Measurements from ENCODE around the gene C9orf50. TPM values are rescaled to one million over a fixed set of nuclear protein-coding genes. Genes with fewer than 3 reads are reported as not detected.

C9orf50 gene
- polyA plus RNA-seq, 2 of the 4 experiments (the other 2 are of a cell fraction), result 0.05 to 0.10 TPM

DNA sequence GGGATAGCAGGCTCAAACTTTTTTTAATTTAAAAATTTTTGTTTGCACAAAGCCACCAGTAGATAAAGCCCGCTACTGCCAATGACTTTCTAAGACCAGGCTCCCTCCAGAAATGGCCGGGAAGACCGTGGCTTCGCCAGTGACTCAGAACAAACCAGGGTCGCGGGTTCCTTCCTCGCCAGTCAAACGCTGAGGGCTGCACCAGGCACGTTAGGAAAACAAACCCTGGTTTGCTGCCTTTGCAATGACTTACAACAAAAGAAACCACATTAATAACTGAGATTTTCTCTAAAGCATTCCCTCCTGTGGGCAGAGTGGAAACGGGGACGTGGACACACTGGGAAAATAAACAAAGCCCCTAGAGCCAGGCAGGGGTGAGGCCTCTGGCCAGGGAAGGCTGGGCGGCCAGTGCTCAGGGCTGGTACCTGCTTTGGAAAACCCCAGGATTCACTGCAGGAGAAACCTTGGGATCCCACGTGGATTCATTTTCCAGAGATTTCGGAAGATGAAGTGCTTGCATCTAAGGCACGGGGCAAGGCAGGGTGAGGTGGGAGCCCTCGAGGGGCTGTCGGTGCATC is 48.3 kb upstream of the C9orf50 start:
- TF ChIP-seq, protein P1, sequence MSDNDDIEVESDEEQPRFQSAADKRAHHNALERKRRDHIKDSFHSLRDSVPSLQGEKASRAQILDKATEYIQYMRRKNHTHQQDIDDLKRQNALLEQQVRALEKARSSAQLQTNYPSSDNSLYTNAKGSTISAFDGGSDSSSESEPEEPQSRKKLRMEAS (IDR thresholded peaks at IDR 0.05), result no peak
- no peak for TF ChIP-seq EP300 (IDR thresholded peaks at IDR 0.05)
- no peak for TF ChIP-seq POLR2AphosphoS2 (conservative IDR thresholded peaks at IDR 0.05; ENCODE audit: low read length)
- H3K27ac ChIP-seq, result no peak overlapping the region
- DNase-seq (ENCODE audit: low read depth in 1 of 2, low spot score in 1 of 2) (peak in 1 of 2 experiments; percentile 36), ATAC-seq (peak in 1 of 2 experiments; percentile 28; a peak in 1 of 6 replicates), FAIRE-seq (no peak)
- H3K4me1 ChIP-seq, result peaks cover 18% of the 10 kb centered on the region; the same call in 1 of the 3 replicates
- 81% methylated on average over 17 of the region's 17 CpGs for WGBS (ENCODE audit: missing lambda C conversion rate)
- CTCF ChIA-PET, result interaction anchor here (0.6 to 1.9 kb wide), 2 partner anchors 13 to 116 kb away, joined by 4 to 5 read pairs; no protein-coding TSS in a partner anchor
- no peak overlapping the region for H3K4me3 ChIP-seq
- no peaks in the 10 kb centered on the region for H3K9me3 ChIP-seq
- POLR2A ChIA-PET, result no interaction called here
- no peak overlapping the region for H3K4me2 ChIP-seq

DNA sequence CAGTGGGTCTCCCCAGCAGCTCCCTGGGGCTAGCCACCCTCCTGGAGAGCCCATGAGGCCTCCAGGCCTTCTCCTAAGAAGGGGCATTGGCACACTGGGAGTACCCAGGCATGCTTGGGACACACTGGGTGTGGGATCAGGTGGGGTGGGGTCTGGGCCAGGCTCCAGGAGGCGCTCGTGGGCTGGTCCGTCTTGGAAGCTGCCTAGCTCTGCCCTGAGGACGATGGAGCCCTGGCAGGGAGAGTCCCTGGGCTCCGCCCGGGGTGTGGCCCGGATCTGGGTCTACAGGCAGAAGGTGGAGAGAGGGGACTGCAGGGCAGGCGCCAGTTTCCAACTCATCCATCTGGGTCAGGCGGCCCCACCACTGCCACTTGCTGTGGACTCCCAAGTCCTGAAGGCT is 46.9 kb upstream of the C9orf50 start:
- Histone ChIP-seq H3K27ac (no peak overlapping the region), H3K4me1 (peaks cover 18% of the 10 kb centered on the region; the same call in 1 of the 3 replicates), H3K4me3 (no peak overlapping the region), H3K9me3 (no peaks in the 10 kb centered on the region), H3K4me2 (no peak overlapping the region)
- CTCF ChIA-PET, result interaction anchor here (1.5 to 1.9 kb wide), 3 partner anchors 11 to 52 kb away, joined by 3 to 4 read pairs (median 3); no protein-coding TSS in a partner anchor
- ATAC-seq (peak in 1 of 2 experiments; percentile 29; a peak in 3 of 6 replicates), FAIRE-seq (no peak), DNase-seq (ENCODE audit: low read depth in 1 of 2, low spot score in 1 of 2) (no peak)
- TF ChIP-seq TP53 (CRISPR knock-in tag; IDR thresholded peaks at IDR 0.05) (no peak), EP300 (IDR thresholded peaks at IDR 0.05) (no peak)
- POLR2A ChIA-PET, result no interaction called here
- WGBS (ENCODE audit: missing lambda C conversion rate), result 71% methylated on average over 4 of the region's 9 CpGs

DNA sequence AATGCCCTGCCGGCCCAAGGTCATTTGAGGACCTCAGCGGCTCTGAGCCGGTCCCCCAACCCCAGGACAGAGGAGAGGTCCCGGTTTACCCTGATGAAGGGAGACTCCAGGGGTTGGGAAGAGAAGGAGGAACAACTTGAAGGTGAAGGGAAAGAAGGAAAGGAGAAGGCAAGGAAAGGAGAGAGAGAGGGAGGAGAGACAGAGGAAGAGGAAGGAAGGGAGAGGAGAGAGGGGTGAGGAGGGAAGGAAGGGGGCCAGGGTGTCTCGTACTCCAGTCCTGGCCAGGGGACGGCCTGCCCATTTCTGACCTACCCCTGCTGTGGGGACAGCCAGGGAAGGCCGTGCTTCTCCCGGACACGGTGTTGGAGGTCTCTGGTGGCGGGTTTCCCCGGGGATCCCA is 46.5 kb upstream of the C9orf50 start:
- no peak for FAIRE-seq
- H3K4me2 ChIP-seq, result no peak overlapping the region
- no peak for ATAC-seq
- ChIA-PET CTCF (interaction anchor here (1.1 to 1.9 kb wide), 5 partner anchors 10 to 54 kb away, joined by 3 to 6 read pairs (median 3); no protein-coding TSS in a partner anchor), POLR2A (no interaction called here)
- TF ChIP-seq JUNB (IDR thresholded peaks at IDR 0.05) (no peak), FOXS1 (CRISPR knock-in tag; IDR thresholded peaks at IDR 0.05) (no peak), RNF2 (IDR thresholded peaks at IDR 0.05; ENCODE audit: borderline replicate concordance, low read depth) (no peak), MAFK (IDR thresholded peaks at IDR 0.05; ENCODE audit: partially characterized antibody) (no peak), EP300 (IDR thresholded peaks at IDR 0.05) (no peak), ZSCAN20 (CRISPR knock-in tag; IDR thresholded peaks at IDR 0.05) (no peak), KDM5A (IDR thresholded peaks at IDR 0.05) (no peak)
- TF ChIP-seq, protein P2, sequence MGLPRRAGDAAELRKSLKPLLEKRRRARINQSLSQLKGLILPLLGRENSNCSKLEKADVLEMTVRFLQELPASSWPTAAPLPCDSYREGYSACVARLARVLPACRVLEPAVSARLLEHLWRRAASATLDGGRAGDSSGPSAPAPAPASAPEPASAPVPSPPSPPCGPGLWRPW (IDR thresholded peaks at IDR 0.05), result no peak
- TF ChIP-seq, protein P3, sequence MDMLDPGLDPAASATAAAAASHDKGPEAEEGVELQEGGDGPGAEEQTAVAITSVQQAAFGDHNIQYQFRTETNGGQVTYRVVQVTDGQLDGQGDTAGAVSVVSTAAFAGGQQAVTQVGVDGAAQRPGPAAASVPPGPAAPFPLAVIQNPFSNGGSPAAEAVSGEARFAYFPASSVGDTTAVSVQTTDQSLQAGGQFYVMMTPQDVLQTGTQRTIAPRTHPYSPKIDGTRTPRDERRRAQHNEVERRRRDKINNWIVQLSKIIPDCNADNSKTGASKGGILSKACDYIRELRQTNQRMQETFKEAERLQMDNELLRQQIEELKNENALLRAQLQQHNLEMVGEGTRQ (IDR thresholded peaks at IDR 0.05), result no peak
- TF ChIP-seq, protein P4, sequence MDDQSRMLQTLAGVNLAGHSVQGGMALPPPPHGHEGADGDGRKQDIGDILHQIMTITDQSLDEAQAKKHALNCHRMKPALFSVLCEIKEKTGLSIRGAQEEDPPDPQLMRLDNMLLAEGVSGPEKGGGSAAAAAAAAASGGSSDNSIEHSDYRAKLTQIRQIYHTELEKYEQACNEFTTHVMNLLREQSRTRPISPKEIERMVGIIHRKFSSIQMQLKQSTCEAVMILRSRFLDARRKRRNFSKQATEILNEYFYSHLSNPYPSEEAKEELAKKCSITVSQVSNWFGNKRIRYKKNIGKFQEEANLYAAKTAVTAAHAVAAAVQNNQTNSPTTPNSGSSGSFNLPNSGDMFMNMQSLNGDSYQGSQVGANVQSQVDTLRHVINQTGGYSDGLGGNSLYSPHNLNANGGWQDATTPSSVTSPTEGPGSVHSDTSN (IDR thresholded peaks at IDR 0.05), result no peak
- no peaks in the 10 kb centered on the region for H3K9me3 ChIP-seq
- WGBS (ENCODE audit: missing lambda C conversion rate), result 96% methylated on average over 11 of the region's 11 CpGs
- no peak for DNase-seq (ENCODE audit: low read depth in 1 of 2, low spot score in 1 of 2)
- no peak overlapping the region for H3K4me3 ChIP-seq
- H3K27ac ChIP-seq, result no peak overlapping the region
- H3K4me1 ChIP-seq, result peaks cover 18% of the 10 kb centered on the region; the same call in 1 of the 3 replicates

DNA sequence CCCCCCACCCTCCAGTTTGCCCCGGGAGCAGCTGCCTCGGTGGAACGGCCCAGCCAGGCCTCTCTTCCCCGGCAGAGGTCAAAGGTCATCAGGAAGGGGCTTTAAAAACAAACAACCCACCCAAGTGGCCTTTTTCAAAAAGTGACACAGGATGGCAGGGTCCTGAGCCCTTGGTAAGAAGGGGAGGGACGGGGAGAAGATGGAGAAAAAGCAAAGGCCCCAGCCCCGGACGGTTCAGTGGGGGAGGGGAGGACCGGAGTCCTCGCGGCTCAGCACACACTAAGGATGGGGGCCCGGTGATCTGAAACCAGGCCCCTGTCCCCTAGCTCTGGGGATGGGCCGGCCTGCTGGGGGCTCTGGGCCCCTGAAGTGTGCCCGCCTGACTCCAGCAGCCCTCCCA is 45.7 kb upstream of the C9orf50 start:
- Histone ChIP-seq H3K9me3 (no peaks in the 10 kb centered on the region), H3K4me3 (peak overlapping the region; percentile 77; the same call in 2 of the 3 replicates), H3K27ac (peak overlapping the region in 1 of 2 experiments; percentile 86; a peak in 2 of 6 replicates), H3K4me2 (peak overlapping the region; percentile 86), H3K4me1 (peaks cover 18% of the 10 kb centered on the region; the same call in 1 of the 3 replicates)
- FAIRE-seq (no peak), DNase-seq (ENCODE audit: low read depth in 1 of 2, low spot score in 1 of 2) (no peak), ATAC-seq (no peak)
- ChIA-PET CTCF (interaction anchor here (0.7 to 1.6 kb wide), 6 partner anchors 11 to 92 kb away, joined by 3 to 6 read pairs (median 3); no protein-coding TSS in a partner anchor), POLR2A (interaction anchor here (0.7 kb wide), 1 partner anchor 1246 kb away, joined by 3 read pairs; no protein-coding TSS in a partner anchor)
- 79% methylated on average over 8 of the region's 13 CpGs for WGBS (ENCODE audit: missing lambda C conversion rate)
- TF ChIP-seq RAD21 (conservative IDR thresholded peaks at IDR 0.05 in 1 of 2, IDR thresholded peaks at IDR 0.05 in 1 of 2) (no peak), HOXB5 (CRISPR knock-in tag; IDR thresholded peaks at IDR 0.05) (no peak), NFE2L2 (conservative IDR thresholded peaks at IDR 0.05; ENCODE audit: low read length) (no peak), RCOR1 (IDR thresholded peaks at IDR 0.05; ENCODE audit: low read depth, low read length) (no peak), ZNF302 (CRISPR knock-in tag; IDR thresholded peaks at IDR 0.05) (no peak), CHD2 (IDR thresholded peaks at IDR 0.05; ENCODE audit: low read length, partially characterized antibody) (no peak), MAZ (IDR thresholded peaks at IDR 0.05; ENCODE audit: borderline replicate concordance, low read depth, low read length) (no peak), SMC3 (IDR thresholded peaks at IDR 0.05) (no peak), MAFK (IDR thresholded peaks at IDR 0.05; ENCODE audit: partially characterized antibody) (no peak), RARB (CRISPR knock-in tag; IDR thresholded peaks at IDR 0.05) (no peak), ZSCAN20 (CRISPR knock-in tag; IDR thresholded peaks at IDR 0.05) (no peak)
- TF ChIP-seq, protein P5, sequence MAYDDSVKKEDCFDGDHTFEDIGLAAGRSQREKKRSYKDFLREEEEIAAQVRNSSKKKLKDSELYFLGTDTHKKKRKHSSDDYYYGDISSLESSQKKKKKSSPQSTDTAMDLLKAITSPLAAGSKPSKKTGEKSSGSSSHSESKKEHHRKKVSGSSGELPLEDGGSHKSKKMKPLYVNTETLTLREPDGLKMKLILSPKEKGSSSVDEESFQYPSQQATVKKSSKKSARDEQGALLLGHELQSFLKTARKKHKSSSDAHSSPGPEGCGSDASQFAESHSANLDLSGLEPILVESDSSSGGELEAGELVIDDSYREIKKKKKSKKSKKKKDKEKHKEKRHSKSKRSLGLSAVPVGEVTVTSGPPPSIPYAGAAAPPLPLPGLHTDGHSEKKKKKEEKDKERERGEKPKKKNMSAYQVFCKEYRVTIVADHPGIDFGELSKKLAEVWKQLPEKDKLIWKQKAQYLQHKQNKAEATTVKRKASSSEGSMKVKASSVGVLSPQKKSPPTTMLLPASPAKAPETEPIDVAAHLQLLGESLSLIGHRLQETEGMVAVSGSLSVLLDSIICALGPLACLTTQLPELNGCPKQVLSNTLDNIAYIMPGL (CRISPR knock-in tag; IDR thresholded peaks at IDR 0.05; ENCODE audit: borderline replicate concordance), result no peak

Measured in A549 (cell line).